HG03565 (cell line): Measurements from ENCODE around the gene FGGY.

ENCODE experiments used
- ATAC-seq: cut with Tn5 transposase; IDR thresholded peaks from one replicate; pipeline ENCODE4 v1.9.1; 2021; ENCODE audit warnings: mild to moderate bottlenecking, moderate library complexity; ENCODE audit not compliant: unreplicated experiment

The FGGY gene

GRCh38 chr1:59314776-59315528 is 18.1 kb downstream of the FGGY start:
- ATAC-seq = no peak

- ATAC-seq = no peak
These were observed 18.9 kb downstream of the FGGY start for GRCh38 chr1:59315529-59316463.

- peak; percentile 54 for ATAC-seq
These were observed 19.7 kb downstream of the FGGY start for GRCh38 chr1:59316497-59317128.

- no peak for ATAC-seq
These were observed 20.4 kb downstream of the FGGY start for GRCh38 chr1:59317343-59317742.

- no peak for ATAC-seq
These were observed 20.9 kb downstream of the FGGY start for GRCh38 chr1:59317780-59318179.

- ATAC-seq = no peak
These were observed 21.5 kb downstream of the FGGY start for GRCh38 chr1:59318271-59318860.

- no peak for ATAC-seq
These were observed 25.5 kb downstream of the FGGY start for GRCh38 chr1:59322394-59322793.

GRCh38 chr1:59322814-59323213 is 25.9 kb downstream of the FGGY start:
- ATAC-seq = no peak

GRCh38 chr1:59323879-59324278 is 27.0 kb downstream of the FGGY start:
- no peak for ATAC-seq

- no peak for ATAC-seq
These were observed 31.5 kb downstream of the FGGY start for GRCh38 chr1:59328353-59328752.

- no peak for ATAC-seq
These were observed 32.6 kb downstream of the FGGY start for GRCh38 chr1:59329412-59330053.

- no peak for ATAC-seq
These were observed 35.1 kb downstream of the FGGY start for GRCh38 chr1:59331686-59332620.

GRCh38 chr1:59332983-59333382 is 36.1 kb downstream of the FGGY start:
- no peak for ATAC-seq

GRCh38 chr1:59333626-59334277 is 36.9 kb downstream of the FGGY start:
- ATAC-seq = no peak

GRCh38 chr1:59340411-59341307 is 43.8 kb downstream of the FGGY start:
- ATAC-seq = peak; percentile 53

- ATAC-seq = no peak
These were observed 46.1 kb downstream of the FGGY start for GRCh38 chr1:59342801-59343575.

GRCh38 chr1:59343576-59343840 is 46.6 kb downstream of the FGGY start:
- no peak for ATAC-seq

GRCh38 chr1:59345221-59345620 is 48.3 kb downstream of the FGGY start:
- no peak for ATAC-seq
